Stimulated activated naive CD4-positive, alpha-beta T cell (primary cell): Measurements from ENCODE around the gene ENDOV.

Experiments used
- DNase-seq, 6 experiments: peaks; one replicate each; lab custom pipeline; 2025; lab: John Stamatoyannopoulos, UW

ENDOV gene

GRCh38 chr17:80416260-80416939 is 1.4 kb downstream of the ENDOV start:
- DNase-seq, result no peak

- no peak for DNase-seq
These were observed 1.9 kb downstream of the ENDOV start for GRCh38 chr17:80416940-80417293.

GRCh38 chr17:80418589-80418988 is 3.6 kb downstream of the ENDOV start:
- DNase-seq, result no peak

GRCh38 chr17:80419255-80419654 is 4.3 kb downstream of the ENDOV start:
- DNase-seq, result no peak

- no peak for DNase-seq
These were observed 6.6 kb downstream of the ENDOV start for GRCh38 chr17:80421381-80422090.

- no peak for DNase-seq
These were observed 7.3 kb downstream of the ENDOV start for GRCh38 chr17:80422276-80422675.

- DNase-seq, result no peak
These were observed 8.0 kb downstream of the ENDOV start for GRCh38 chr17:80422981-80423380.

- DNase-seq, result no peak
These were observed 8.7 kb downstream of the ENDOV start for GRCh38 chr17:80423536-80424225.

GRCh38 chr17:80424261-80424660 is 9.3 kb downstream of the ENDOV start:
- DNase-seq, result no peak

- DNase-seq, result no peak
These were observed 10.2 kb downstream of the ENDOV start for GRCh38 chr17:80424878-80425765.

- no peak for DNase-seq
These were observed 11.0 kb downstream of the ENDOV start for GRCh38 chr17:80425835-80426426.

GRCh38 chr17:80426671-80427326 is 11.8 kb downstream of the ENDOV start:
- peak; percentile 70 to 86 (median 83) for DNase-seq

- no peak for DNase-seq
These were observed 12.7 kb downstream of the ENDOV start for GRCh38 chr17:80427366-80428282.

- no peak for DNase-seq
These were observed 13.4 kb downstream of the ENDOV start for GRCh38 chr17:80428363-80428762.

- DNase-seq, result no peak
These were observed 13.8 kb downstream of the ENDOV start for GRCh38 chr17:80428796-80429195.

- DNase-seq, result no peak
These were observed 14.6 kb downstream of the ENDOV start for GRCh38 chr17:80429356-80430275.

GRCh38 chr17:80430446-80431245 is 15.7 kb downstream of the ENDOV start:
- no peak for DNase-seq
